HFFc6 (cell line): ENCODE results near the gene ASTN2. TPM values are rescaled to one million over a fixed set of nuclear protein-coding genes. Genes with fewer than 3 reads are reported as not detected.
"Not testable (repeated sequence)": the region's sequence is repeated elsewhere in the genome, so short reads cannot be mapped to it uniquely, and the experiment has no call there.

Experiments
- DNase-seq: peaks from one replicate; pipeline ENCODE4 v3.0.0-alpha.2; 2018
- H3K27ac Mint-ChIP-seq: 2 replicates; pipeline ENCODE4 v1.8.0; 2020; ENCODE audit warnings: mild to moderate bottlenecking, mixed read lengths
- H3K27me3 Mint-ChIP-seq: 2 replicates; pipeline ENCODE4 v1.8.0; 2021; ENCODE audit warnings: mild to moderate bottlenecking, moderate library complexity, mixed read lengths; ENCODE audit not compliant: insufficient read depth
- H3K36me3 Mint-ChIP-seq: 2 replicates; pipeline ENCODE4 v1.8.0; 2021; ENCODE audit warnings: low read depth, mixed read lengths
- H3K4me1 Mint-ChIP-seq: 2 replicates; pipeline ENCODE4 v1.8.0; 2020; ENCODE audit warnings: low read depth, mixed read lengths
- H3K4me3 Mint-ChIP-seq: 2 replicates; pipeline ENCODE4 v1.8.0; 2020; ENCODE audit warnings: mild to moderate bottlenecking, moderate library complexity, mixed read lengths
- H3K9me3 Mint-ChIP-seq: 2 replicates; pipeline ENCODE4 v1.8.0; 2020; ENCODE audit warnings: mild to moderate bottlenecking, mixed read lengths
- total RNA-seq, 6 experiments: library from RNA; stranded (reverse); fragmentation: NEBNext Ultra II Directional; extraction: Animal tissue kit (Norgen Biotek cat#: 25700); gene quantifications; 2 replicates in 1 of 6; 3 replicates in 5 of 6; pipeline ENCODE4 v1.2.3, GENCODE V29; 2021
- TF ChIP-seq, protein P1 (sequence below): fragments of 200-600 bp; sonication (generic); IDR thresholded peaks from 2 replicates; pipeline ENCODE4 v1.5.0; 2021; ENCODE audit warnings: antibody characterized with exemption, mild to moderate bottlenecking

The ASTN2 gene
- total RNA-seq, 6 experiments from 2014 or later, result 7.3 to 9.7 (median 8.3) TPM

DNA sequence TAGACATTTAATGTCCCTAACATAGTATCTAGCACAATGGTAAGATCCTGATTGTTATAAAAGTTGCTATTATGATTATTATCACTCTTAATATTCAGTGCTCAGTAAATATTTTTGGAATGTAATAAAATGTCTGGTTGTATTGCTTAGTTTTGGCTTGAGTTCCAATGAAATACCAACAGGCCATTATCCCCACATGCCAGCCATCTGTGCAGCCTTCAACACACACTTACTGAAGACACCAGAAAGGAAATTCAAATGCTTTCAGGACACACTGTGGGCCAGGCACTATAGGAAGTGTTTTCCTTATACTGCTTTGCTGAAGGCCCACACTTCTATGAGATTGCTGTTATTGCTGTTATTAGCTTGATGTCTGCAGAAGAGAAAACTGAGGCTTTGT, 570.2 kb downstream of the ASTN2 start:
- no peaks in the 10 kb centered on the region; the same call in 1 of the 2 replicates for H3K9me3 Mint-ChIP-seq
- H3K27ac Mint-ChIP-seq, result no peak overlapping the region
- no peak for DNase-seq
- H3K4me3 Mint-ChIP-seq, result no peak overlapping the region
- TF ChIP-seq, protein P1, sequence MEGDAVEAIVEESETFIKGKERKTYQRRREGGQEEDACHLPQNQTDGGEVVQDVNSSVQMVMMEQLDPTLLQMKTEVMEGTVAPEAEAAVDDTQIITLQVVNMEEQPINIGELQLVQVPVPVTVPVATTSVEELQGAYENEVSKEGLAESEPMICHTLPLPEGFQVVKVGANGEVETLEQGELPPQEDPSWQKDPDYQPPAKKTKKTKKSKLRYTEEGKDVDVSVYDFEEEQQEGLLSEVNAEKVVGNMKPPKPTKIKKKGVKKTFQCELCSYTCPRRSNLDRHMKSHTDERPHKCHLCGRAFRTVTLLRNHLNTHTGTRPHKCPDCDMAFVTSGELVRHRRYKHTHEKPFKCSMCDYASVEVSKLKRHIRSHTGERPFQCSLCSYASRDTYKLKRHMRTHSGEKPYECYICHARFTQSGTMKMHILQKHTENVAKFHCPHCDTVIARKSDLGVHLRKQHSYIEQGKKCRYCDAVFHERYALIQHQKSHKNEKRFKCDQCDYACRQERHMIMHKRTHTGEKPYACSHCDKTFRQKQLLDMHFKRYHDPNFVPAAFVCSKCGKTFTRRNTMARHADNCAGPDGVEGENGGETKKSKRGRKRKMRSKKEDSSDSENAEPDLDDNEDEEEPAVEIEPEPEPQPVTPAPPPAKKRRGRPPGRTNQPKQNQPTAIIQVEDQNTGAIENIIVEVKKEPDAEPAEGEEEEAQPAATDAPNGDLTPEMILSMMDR, result no peak
- 0 out of 2 replicates have a peak, but pooled peaks cover 2% of the 10 kb centered on the region for H3K27me3 Mint-ChIP-seq
- no peaks in the 10 kb centered on the region for H3K36me3 Mint-ChIP-seq
- no peaks in the 10 kb centered on the region for H3K4me1 Mint-ChIP-seq

DNA sequence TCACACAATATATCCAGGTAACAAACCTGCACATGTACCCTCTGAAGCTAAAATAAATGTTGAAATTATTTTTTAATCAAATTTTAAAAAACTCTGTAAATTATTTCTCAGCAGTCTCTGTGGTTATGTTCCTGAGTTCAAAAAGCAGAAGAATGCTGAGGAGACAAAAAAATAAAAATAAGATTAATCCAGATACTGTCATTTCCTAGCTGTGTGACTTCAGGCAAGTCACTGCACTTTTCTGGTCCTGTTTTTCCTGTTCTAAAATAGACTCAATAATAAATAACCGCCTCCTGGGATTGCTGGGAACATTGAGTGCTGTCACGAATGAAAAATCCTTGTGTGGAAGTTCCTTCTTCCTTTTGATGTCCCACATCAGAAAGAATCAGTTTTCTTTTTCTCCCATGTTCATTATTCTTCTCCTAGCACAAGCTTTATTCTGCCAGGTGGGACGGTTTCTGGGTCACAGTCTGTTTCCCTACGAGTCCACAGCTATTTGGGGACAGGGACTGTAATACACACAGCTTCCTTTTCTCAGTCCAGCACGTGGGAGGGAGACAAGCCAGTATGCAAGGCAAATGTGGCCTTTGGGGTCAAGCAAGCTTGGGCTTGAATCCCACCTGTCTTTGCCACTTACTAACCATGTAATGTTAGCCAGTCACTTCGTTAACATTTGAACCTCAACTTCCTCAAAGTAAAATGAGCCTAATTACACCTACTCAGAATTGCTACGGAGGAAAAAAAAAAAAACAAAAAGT, 570.8 kb downstream of the ASTN2 start:
- TF ChIP-seq, protein P1, result no peak
- H3K9me3 Mint-ChIP-seq, result no peaks in the 10 kb centered on the region; the same call in 1 of the 2 replicates
- no peak overlapping the region for H3K27ac Mint-ChIP-seq
- H3K36me3 Mint-ChIP-seq, result no peaks in the 10 kb centered on the region
- no peaks in the 10 kb centered on the region for H3K4me1 Mint-ChIP-seq
- no peak for DNase-seq
- no peak overlapping the region for H3K4me3 Mint-ChIP-seq
- 0 out of 2 replicates have a peak, but pooled peaks cover 1% of the 10 kb centered on the region for H3K27me3 Mint-ChIP-seq

DNA sequence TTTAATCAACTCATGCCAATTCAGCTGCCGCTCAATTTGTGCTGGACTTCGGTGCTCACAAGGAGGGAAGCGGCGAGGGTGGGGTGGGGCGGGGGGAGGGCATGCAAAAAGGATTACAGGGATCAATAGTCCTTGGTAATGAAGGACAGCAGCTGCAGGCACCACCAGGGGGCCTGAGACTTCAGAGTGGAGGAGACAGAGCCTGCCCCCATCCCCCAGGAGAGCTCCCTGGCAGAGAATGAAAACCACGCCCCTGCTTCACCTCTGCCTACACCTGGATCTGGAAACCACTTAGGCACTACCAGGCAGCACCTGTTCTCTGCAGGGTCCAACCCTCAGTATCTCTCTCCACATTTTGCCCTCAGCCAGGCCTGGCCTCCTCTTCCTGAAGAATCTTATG, 572.2 kb downstream of the ASTN2 start:
- H3K9me3 Mint-ChIP-seq, result peaks cover 5% of the 10 kb centered on the region; the same call in 1 of the 2 replicates
- DNase-seq, result no peak
- H3K27me3 Mint-ChIP-seq, result no peaks in the 10 kb centered on the region
- TF ChIP-seq, protein P1, result no peak
- no peak overlapping the region for H3K27ac Mint-ChIP-seq
- H3K36me3 Mint-ChIP-seq, result no peaks in the 10 kb centered on the region
- H3K4me1 Mint-ChIP-seq, result no peaks in the 10 kb centered on the region
- H3K4me3 Mint-ChIP-seq, result no peak overlapping the region

DNA sequence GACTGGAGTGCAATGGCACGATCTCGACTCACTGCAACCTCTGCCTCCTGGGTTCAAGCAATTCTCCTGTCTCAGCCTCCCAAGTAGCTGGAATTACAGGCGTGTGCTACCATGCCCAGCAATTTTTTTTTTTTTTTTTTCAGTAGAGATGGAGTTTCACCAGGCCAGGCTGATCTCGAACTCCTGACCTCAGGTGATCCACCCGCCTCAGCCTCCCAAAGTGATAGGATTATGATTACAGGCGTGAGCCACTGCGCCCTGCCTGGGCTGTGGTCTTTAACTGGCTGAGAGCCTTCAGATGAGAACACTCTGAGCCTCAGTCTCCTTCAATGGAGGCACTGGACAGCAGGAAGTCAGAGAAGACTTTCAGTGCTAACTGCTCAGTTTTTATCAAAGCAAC, 576.4 kb downstream of the ASTN2 start:
- not testable (repeated sequence) for H3K27me3 Mint-ChIP-seq, H3K4me1 Mint-ChIP-seq, DNase-seq, H3K27ac Mint-ChIP-seq, H3K36me3 Mint-ChIP-seq, H3K9me3 Mint-ChIP-seq, H3K4me3 Mint-ChIP-seq

DNA sequence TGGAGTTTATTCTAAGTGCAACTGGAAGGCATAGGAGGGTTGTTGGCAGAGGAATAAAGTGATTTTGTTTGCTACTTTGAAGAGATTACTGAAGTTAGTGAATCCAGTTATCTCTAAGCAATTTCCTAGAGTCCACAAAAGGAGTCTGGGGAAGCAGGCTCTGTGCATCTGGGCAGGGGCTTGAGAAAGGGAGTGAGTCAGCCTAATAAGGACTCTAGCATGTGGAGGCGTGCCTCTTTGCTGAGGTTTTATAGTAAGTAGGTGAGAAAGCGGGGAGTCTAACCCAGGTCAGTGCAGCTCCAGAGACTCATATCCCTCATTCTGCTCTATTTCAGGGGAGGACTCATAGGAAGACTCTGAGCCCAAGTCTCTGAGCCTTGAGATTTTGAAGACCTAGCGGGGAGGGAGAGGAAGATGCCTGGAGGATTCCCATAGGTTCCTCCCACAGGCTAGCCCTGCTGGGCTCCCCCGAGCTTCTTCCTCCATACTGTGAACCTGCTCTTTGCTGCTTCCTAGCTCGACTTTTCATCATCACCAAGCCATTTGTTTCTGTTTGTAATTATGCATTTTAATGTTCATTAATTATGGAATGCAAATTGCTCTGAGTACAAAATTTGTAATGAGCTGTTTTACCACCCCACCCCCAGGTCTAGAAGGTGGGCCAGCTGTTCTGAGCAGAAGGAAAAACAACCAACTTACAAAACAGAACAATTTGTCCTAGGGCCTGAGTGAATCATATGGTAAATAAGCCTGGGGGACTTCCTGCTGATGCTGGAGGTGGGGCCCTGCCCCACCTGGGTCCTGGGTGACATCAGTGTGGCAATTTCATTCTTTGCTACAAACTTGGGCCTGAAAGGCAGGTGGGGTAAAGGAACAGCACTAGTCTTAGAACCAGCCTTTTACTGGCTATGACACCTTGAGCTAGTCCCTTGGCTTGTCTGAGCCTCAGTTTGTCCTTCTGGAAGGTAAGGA, 577.6 kb downstream of the ASTN2 start:
- peaks cover 4% of the 10 kb centered on the region for H3K27me3 Mint-ChIP-seq
- no peaks in the 10 kb centered on the region for H3K36me3 Mint-ChIP-seq
- peaks cover 5% of the 10 kb centered on the region; the same call in 1 of the 2 replicates for H3K9me3 Mint-ChIP-seq
- H3K27ac Mint-ChIP-seq, result no peak overlapping the region
- TF ChIP-seq, protein P1, result no peak
- DNase-seq, result no peak
- no peak overlapping the region for H3K4me3 Mint-ChIP-seq
- H3K4me1 Mint-ChIP-seq, result no peaks in the 10 kb centered on the region

DNA sequence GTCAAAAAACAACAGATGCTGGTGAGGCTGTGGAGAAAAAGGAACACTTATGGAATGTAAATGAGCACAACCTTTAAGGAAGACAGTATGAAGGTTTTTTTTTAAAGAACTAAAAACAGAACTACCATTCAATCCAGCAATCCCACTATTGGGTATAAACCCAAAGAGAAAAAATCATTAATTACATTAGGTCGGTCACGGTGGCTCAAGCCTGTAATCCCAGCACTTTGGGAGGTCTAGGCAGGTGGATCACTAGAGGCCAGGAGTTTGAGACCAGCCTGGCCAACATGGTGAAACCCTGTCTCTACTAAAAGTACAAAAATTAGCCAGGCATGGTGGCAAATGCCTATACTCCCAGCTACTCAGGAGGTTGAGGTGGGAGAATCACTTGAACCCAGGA, 584.5 kb downstream of the ASTN2 start:
- H3K27me3 Mint-ChIP-seq, H3K9me3 Mint-ChIP-seq, H3K4me3 Mint-ChIP-seq, DNase-seq, H3K27ac Mint-ChIP-seq, H3K4me1 Mint-ChIP-seq, H3K36me3 Mint-ChIP-seq: not testable (repeated sequence)
